Bronchial epithelial cell (primary cell): ENCODE measurements around the gene XKR7. TPM values are rescaled to one million over a fixed set of nuclear protein-coding genes. Genes with fewer than 3 reads are reported as not detected.

Experiments used
- DNase-seq: peaks from one replicate; pipeline ENCODE4 v3.0.0-alpha.2; 2010; ENCODE audit warnings: low read depth
- FAIRE-seq: peaks from 2 replicates; lab custom pipeline; 2011; peaks lifted over from hg19 to GRCh38; lab: Jason Lieb, UNC
- H3K27me3 ChIP-seq: 2 replicates; pipeline ENCODE4 v1.5.1; 2011; ENCODE audit warnings: low read length; ENCODE audit not compliant: control insufficient read depth, insufficient read depth
- H3K36me3 ChIP-seq: 2 replicates; pipeline ENCODE4 v1.5.1; 2011; ENCODE audit warnings: low read length; ENCODE audit not compliant: control insufficient read depth, insufficient read depth
- H3K4me3 ChIP-seq: 2 replicates; pipeline ENCODE4 v1.5.1; 2011; ENCODE audit warnings: mild to moderate bottlenecking, low read depth, low read length, control low read depth
- total RNA-seq: library from RNA; depleted of rRNA; stranded (reverse); fragments of >200 nt; gene quantifications from 2 replicates; pipeline ENCODE4 v1.2.1, GENCODE V29; 2014
- TF ChIP-seq, protein P1 (sequence below): IDR thresholded peaks from 2 replicates; pipeline ENCODE4 v1.5.1; 2011; ENCODE audit warnings: mild to moderate bottlenecking, moderate library complexity, low read length, control low read depth, inconsistent platforms; ENCODE audit not compliant: insufficient read depth, severe bottlenecking

Gene XKR7
- total RNA-seq, 1 donor from 2014 or later, result not detected

DNA sequence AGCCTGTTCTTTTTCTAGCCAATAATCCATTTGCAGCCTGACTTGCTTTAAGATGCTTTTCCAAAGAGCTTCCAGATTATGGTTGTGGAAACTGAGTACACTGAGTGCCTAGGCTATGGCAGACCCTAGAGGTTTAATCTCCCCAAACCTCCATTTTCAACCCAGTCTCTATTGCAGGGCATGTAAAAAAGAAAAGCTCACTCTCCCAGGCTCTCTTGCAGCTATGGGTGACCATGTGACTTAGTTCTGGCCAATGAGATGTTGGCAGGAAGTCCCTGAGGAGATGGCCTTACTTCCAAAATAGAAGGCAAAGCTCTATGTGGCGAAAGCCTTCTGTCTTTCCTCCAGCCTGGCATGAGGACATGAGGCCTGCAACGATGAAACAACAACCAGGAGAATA, 19.9 kb upstream of the XKR7 start:
- TF ChIP-seq, protein P1, sequence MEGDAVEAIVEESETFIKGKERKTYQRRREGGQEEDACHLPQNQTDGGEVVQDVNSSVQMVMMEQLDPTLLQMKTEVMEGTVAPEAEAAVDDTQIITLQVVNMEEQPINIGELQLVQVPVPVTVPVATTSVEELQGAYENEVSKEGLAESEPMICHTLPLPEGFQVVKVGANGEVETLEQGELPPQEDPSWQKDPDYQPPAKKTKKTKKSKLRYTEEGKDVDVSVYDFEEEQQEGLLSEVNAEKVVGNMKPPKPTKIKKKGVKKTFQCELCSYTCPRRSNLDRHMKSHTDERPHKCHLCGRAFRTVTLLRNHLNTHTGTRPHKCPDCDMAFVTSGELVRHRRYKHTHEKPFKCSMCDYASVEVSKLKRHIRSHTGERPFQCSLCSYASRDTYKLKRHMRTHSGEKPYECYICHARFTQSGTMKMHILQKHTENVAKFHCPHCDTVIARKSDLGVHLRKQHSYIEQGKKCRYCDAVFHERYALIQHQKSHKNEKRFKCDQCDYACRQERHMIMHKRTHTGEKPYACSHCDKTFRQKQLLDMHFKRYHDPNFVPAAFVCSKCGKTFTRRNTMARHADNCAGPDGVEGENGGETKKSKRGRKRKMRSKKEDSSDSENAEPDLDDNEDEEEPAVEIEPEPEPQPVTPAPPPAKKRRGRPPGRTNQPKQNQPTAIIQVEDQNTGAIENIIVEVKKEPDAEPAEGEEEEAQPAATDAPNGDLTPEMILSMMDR, result no peak
- DNase-seq (no peak), FAIRE-seq (no peak)
- Histone ChIP-seq H3K36me3 (peaks cover 16% of the 10 kb centered on the region), H3K4me3 (no peak overlapping the region), H3K27me3 (no peaks in the 10 kb centered on the region)

DNA sequence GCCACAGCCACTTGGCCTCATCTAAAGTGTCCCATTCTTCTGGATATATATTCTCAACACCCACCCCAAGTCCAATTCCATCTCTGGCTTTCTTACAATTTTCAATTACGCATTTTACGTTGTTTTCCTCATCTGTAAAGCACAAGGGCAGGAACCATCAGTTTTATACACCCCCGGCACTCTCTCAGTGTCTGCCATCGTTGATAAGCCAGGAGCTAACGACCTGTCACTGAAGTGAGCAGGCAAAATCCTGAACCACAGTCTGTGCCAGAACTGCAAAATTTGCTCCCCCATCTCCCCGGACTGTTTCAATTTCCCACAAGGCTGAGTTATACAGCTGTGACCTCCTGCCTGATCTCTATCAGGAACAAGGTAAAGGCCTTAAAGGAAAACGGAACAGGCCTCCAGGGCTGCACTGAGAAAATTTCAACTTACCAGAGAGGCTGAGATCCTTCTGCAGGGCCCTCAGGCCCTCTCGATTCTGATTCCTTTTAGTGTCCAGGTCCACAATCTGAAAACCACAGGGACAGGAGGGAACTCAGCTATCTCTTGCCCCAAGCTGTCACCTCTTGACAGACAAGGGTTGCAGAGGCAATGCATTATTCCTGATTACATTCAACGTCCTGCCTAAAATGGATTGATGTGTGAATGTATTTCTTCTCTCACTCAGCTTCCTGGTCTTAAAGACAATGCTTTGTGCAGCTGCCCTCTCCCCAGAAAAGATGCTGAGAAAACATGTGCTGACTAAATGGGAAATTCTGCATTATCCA, 17.9 kb upstream of the XKR7 start:
- FAIRE-seq (no peak), DNase-seq (no peak)
- peaks cover 16% of the 10 kb centered on the region for H3K36me3 ChIP-seq
- H3K4me3 ChIP-seq, result no peak overlapping the region
- no peaks in the 10 kb centered on the region for H3K27me3 ChIP-seq
- TF ChIP-seq, protein P1, result no peak

DNA sequence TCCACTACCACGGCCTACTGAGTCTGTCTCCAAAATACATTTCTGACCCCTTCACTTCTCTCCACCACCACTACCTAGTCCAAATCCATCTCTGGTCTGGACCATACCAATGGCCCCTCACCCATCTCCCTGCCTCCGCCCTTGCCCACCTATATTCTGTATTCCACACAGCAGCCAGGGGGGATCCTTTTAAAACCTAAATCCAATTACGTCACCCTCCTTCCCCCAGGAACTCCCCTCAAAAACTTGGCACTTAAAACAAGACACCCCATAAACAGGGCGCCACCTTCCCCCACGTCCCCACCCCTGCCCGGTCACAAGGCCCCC, 16.8 kb upstream of the XKR7 start:
- TF ChIP-seq, protein P1, result no peak
- H3K27me3 ChIP-seq, result no peaks in the 10 kb centered on the region
- peaks cover 14% of the 10 kb centered on the region for H3K36me3 ChIP-seq
- DNase-seq, result no peak
- no peak for FAIRE-seq
- peak overlapping the region; percentile 72 for H3K4me3 ChIP-seq

DNA sequence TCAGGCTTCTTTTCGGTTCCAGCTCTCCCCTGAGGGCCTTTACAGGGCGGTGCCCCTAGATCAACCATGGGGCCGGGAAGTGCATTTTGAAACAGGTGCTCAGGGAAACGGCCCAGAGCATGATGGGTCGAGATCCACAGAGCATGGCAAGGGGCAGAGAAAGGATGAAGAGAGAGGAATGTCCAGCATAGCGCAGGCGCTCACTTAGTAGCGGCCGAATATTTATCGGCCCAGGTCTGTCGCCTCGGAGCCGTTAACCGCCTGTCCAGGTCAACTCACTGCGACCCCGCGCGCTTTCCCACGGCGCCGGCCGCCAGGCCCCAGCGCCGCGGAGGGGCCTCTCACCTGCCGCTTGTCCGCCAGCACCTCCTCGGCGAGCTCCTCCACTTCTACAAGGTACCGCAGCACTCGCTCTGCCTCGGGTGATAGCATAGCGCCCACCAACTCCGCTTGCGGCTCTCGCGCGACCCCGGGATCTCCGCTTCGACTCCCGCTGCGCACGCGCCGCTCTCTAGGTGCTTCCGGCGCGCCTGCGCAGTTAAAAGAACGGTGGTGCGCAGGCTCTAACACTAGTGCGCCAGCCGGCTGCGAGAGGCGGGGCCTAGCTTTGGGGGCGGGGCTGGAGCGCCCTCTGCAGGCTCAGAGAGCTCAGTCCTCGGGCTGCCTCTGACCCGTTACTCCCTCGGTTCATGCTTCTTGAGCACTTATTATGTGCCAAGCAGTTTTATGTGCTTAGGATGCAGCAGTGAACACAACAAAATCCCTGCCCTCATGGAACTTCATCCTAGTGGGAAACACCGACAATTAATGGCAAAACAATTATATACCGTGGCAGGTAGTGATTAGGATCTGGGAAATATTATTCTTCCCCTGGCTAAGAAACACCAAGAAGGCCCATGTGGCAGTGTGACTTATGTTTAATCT, 16.2 kb upstream of the XKR7 start, which contains the start of gene PDRG1:
Gene PDRG1, minus strand, starts transcription at position 517 of the 924 bp plus-strand sequence. Its CDS starts 85 bp downstream, at position 432.
- TF ChIP-seq, protein P1, result peak; percentile 98
- FAIRE-seq, result no peak
- Histone ChIP-seq H3K4me3 (peak within 1 kb of the TSS; percentile 72), H3K36me3 (peaks cover 12% of the 10 kb centered on the region), H3K27me3 (peaks cover 2% of the 10 kb centered on the region)
- DNase-seq, result peak; percentile 82

DNA sequence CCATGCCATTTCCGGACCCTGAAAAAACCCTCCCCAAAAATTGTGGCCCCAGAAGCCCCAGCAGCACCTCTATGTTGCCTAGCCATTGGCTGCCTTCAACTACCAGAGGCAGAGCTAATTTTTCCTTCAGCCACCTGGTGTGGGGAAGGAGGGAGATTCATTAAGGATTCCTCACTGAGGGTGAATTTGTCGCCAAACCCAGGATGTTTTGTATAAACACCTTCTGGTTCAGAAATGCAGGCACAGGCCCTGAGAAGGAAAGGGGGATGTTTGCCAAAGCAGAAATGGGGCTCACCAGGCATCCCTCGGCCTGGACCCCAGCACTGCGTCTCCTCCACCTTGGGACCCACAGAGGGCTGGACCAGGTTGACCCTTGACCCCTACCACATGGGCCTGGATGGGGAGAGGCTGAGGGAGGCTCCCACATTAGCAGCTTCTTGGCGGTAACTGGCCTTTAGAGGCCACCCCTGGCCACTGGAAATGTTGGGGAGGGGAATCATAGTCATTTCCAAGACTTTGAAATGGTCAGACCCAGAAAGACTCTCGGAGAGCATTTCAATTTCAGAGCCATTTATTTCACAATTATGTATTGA, 14.3 kb upstream of the XKR7 start:
- DNase-seq (no peak), FAIRE-seq (no peak)
- TF ChIP-seq, protein P1, result no peak
- H3K27me3 ChIP-seq, result peaks cover 2% of the 10 kb centered on the region
- no peak overlapping the region for H3K4me3 ChIP-seq
- H3K36me3 ChIP-seq, result peaks cover 2% of the 10 kb centered on the region
